Retinal pigment epithelial cell (primary cell): ENCODE results near the gene WDR90.

ENCODE experiments used
- DNase-seq: peaks from one replicate; pipeline ENCODE4 v3.0.0-alpha.2; 2010; ENCODE audit warnings: low read depth
- H3K4me3 ChIP-seq: 2 replicates; pipeline ENCODE4 v1.5.1; 2011; ENCODE audit warnings: mild to moderate bottlenecking, low read length, control low read depth, moderate library complexity
- TF ChIP-seq, protein P1 (sequence below): conservative IDR thresholded peaks from 2 replicates; pipeline ENCODE4 v1.5.1; 2011; ENCODE audit warnings: low read depth, low read length, control low read depth, inconsistent platforms

Gene WDR90

DNA sequence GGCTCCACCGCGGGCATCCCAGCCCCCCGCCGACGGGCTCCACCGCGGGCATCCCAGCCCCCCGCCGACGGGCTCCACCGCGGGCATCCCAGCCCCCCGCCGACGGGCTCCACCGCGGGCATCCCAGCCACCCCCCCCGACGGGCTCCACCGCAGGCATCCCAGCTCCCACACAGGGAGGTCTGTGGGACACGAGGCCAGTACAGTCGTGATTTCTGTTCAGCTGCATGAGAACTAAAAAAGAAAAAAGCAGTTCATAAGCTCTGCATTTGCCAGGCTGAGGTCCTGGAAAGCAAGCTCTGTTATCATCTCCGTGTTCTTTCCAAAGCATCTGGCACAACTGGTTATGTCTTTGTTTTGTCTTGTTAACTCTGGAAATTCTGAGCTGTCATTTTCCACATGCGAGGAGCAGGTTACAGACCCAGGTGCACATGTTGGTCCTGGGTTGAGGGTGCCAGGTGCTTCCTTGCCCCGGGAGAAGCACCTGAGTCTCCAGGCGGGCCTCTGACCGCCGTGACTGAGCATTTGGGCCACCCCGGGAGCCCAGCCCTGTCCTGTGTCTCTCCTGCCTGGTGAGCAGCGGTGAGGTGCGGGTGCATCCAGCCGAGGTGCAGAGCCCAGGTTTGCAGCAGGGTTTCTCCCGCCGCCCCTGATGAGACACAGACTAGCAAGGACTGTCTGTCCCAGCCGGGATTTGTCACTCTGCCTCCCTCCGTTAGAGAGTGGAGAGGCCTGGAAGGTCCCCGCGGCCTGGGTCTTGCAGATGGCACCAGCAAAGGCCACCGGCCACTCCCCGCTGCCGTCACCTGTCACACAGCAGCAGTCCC, 28.3 kb upstream of the WDR90 start:
- H3K4me3 ChIP-seq: no peak overlapping the region
- TF ChIP-seq, protein P1, sequence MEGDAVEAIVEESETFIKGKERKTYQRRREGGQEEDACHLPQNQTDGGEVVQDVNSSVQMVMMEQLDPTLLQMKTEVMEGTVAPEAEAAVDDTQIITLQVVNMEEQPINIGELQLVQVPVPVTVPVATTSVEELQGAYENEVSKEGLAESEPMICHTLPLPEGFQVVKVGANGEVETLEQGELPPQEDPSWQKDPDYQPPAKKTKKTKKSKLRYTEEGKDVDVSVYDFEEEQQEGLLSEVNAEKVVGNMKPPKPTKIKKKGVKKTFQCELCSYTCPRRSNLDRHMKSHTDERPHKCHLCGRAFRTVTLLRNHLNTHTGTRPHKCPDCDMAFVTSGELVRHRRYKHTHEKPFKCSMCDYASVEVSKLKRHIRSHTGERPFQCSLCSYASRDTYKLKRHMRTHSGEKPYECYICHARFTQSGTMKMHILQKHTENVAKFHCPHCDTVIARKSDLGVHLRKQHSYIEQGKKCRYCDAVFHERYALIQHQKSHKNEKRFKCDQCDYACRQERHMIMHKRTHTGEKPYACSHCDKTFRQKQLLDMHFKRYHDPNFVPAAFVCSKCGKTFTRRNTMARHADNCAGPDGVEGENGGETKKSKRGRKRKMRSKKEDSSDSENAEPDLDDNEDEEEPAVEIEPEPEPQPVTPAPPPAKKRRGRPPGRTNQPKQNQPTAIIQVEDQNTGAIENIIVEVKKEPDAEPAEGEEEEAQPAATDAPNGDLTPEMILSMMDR: no peak
- DNase-seq: no peak

DNA sequence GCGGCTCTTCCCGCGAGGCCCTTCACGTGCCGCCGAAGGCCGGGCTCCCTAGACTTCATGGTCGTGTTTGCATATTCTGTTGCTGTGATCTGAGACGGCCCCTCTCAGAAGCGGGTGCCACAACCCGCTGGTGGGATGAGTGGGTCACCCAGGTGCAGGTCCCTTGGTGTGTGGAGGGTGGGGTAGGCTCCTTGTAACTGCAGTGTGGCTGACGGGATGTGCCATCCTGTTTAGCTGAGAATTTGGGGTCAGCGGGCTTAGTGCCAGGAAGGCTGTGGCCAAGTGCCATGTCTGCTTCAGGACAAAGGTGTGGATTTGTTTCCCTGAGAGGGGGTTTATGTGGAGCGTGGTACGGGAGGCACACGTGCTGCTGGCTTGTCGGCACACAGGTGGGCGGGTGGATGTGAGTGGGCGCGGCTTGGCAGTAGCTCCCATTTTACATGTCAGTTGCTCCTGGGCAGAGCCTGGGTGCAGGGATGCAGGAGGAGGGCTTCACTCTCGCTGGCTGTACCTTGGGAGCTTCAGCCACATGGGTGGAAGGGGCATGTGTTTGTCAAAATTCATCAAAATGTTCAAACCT, 27.5 kb upstream of the WDR90 start:
- no peak for DNase-seq
- TF ChIP-seq, protein P1: no peak
- H3K4me3 ChIP-seq: no peak overlapping the region

DNA sequence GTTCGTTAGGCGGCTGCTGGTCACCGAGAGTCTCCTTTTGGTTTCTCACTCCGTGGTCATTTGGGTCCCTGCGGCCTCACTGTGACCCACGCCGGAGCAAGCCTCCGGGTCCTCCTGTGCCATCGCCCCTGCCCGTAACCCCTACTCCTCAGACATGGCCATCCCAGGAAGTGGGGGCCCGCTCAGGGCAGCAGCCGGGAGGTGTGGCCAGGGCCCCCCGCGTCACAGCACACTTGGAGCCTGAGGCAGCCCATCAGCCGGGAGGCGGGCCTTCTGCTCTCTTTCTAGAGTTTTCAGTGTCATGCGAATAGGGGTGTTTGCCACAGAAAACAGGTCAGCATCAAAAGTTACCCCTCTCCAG, 26.3 kb upstream of the WDR90 start:
- DNase-seq: no peak
- TF ChIP-seq, protein P1: no peak
- no peak overlapping the region for H3K4me3 ChIP-seq

DNA sequence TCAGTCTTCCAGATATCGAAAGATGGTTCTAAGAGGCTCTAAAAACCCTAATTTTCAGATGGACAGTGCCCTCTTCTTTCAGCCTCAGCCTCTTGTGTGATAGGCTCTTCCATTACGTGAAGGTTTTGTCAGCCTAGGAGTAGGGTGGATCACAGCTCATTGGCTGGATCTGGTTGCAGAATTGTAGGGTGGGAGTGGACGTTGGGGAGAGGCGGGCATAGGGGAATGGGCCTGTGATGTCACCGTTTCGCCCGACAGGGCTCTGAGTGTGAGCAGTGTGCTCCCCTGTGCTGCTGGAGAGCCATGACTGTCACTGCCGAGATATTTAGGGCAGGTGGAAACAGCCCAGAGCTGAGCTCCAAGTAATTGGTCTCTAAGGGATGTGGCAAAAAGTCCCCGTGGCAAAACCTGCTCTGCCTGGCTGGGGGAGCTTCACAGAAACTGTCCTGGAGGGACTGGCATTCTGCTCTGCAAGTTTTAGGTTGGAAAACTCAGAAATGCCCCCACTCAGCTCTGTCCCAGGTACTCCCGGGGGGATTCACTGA, 24.6 kb upstream of the WDR90 start:
- no peak for DNase-seq
- TF ChIP-seq, protein P1: no peak
- no peak overlapping the region for H3K4me3 ChIP-seq

DNA sequence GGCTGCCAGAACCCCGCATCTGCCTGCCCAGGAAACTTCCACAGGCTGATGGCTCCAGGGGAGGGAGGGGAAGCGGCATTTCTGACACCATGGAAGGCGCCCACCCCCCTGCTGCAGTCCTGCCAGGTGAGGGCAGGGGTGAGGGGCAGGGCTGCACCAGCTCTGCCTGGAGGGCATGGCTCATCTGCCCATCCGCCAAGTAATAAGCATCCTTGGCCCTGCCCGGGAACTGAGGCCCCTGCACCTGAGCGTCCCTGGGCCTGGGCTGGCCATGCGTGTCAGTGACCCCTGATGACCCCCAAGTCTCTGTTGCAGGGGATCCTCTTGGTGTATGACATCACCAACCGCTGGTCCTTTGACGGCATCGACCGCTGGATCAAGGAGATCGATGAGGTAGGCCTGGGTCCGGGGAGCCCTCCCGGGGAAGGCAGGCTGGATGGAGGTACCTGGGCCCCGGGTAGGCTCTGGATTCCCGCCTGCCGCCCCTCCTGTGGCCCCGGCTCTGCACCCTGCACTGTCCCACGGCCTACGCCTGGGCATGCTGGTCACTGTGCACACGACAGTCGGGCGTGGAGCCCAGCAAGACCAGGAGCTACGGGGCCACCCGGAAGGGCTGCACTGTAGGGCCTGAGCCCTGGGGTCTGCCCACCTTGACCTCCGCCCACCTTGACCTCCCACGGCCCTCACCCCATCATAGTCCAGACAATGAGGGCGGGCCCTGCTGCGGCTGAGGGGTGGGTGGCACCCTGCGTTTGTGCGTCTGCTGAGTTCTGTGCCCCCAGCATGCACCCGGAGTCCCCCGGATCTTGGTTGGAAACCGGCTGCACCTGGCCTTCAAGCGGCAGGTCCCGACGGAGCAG, 23.8 kb upstream of the WDR90 start:
- TF ChIP-seq, protein P1: no peak
- DNase-seq: no peak
- no peak overlapping the region for H3K4me3 ChIP-seq

DNA sequence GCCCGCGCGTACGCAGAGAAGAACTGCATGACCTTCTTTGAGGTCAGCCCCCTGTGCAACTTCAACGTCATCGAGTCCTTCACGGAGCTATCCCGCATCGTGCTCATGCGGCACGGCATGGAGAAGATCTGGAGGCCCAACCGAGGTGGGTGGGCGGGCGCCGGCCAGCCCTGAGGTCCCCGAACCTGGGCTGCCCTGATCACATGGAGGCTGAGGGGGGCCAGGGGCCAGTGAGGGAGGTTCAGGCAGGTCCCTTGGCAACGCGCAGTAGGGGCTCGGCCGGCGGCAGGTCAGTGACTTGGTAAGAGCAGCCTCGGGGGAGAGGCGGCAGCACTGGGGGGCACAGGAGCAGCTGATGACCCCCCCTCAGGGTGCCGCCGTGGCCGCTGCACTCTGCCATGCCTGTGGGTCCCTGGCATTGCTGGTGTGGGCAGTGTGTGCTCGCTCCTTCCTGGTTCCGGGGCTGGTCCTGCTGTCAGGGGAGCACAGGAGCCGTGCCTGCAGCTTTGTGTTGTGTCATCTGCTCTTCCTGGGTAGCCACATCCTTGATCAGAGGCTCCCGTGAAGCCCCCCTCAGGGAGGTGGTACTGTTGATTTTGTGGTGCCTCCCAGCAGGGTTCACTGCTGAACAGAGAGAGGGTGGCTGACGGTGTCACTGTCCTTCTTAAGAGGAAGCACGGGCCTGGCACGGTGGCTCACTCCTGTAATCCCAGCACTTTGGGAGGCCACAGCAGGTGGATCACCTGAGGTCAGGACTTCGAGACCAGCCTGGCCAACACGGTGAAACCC, 23.0 kb upstream of the WDR90 start:
- H3K4me3 ChIP-seq: no peak overlapping the region
- DNase-seq: no peak
- TF ChIP-seq, protein P1: no peak
